ENCODE results near the gene GNL1.
"Not testable (repeated sequence)": the region's sequence is repeated elsewhere in the genome, so short reads cannot be mapped to it uniquely, and the experiment has no call there.

The GNL1 gene

DNA sequence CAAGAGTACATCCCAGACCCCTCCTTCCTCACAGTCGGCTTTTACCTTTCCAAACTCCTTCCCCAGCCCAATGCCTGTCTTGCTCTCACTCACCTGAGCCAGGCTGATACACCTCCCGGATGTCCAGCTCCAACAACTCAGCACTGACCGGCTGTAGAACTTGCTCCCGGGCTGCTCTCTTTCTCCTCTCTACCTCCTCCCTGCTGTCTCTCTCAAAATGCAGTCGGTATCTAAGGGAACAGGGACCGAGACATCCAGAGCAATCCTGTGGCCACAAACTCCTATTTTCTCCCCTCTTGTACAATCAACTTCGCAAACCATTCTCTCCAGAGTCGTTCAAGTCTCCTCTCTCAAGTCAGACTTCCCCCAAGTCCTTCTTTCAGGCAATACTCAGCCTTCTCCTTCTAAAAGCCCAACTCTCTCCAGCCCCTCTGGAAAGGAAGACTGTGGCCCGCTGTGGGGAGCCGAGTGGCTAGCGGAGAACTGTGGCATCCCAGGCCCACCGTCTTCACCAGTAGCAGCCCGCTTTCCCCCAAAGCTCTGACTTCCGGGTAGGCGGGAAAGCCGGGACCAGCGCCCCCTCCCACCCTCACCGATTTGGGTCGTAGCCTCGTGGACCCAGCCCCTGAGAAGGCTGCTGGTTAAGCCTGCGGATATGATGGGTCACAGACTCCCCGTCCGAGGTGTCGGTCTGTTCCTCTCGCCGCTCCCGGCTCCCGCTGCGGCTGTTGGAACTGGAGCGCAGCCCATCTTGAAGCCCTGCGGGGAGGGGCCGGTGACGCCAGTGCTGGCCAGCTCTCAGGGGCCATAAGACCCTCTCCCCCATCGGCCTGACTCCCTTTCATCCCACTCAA is 1.1 kb downstream of the GNL1 start:
- H3K4me3 Mint-ChIP-seq = peak overlapping the region; percentile 97
- H3K9me3 Mint-ChIP-seq = no peaks in the 10 kb centered on the region
- peaks cover 46% of the 10 kb centered on the region for H3K36me3 Mint-ChIP-seq
- peak overlapping the region; percentile 97 for H3K27ac Mint-ChIP-seq
- H3K4me1 Mint-ChIP-seq = peaks cover 39% of the 10 kb centered on the region
- no peaks in the 10 kb centered on the region for H3K27me3 Mint-ChIP-seq
- no peak for ATAC-seq

- Mint-ChIP-seq H3K4me3 (no peak overlapping the region), H3K27me3 (no peaks in the 10 kb centered on the region), H3K9me3 (no peaks in the 10 kb centered on the region), H3K36me3 (peaks cover 53% of the 10 kb centered on the region), H3K27ac (peak overlapping the region; percentile 97), H3K4me1 (peaks cover 36% of the 10 kb centered on the region)
- ATAC-seq = no peak
Measured at GRCh38 chr6:30554404-30554803, 1.9 kb downstream of the GNL1 start.

- Mint-ChIP-seq H3K4me1 (peaks cover 16% of the 10 kb centered on the region), H3K9me3 (no peaks in the 10 kb centered on the region), H3K4me3 (no peak overlapping the region), H3K36me3 (peaks cover 59% of the 10 kb centered on the region), H3K27ac (peak overlapping the region; percentile 27), H3K27me3 (no peaks in the 10 kb centered on the region)
- ATAC-seq = no peak
Measured at GRCh38 chr6:30548375-30548774, 7.9 kb downstream of the GNL1 start.

DNA sequence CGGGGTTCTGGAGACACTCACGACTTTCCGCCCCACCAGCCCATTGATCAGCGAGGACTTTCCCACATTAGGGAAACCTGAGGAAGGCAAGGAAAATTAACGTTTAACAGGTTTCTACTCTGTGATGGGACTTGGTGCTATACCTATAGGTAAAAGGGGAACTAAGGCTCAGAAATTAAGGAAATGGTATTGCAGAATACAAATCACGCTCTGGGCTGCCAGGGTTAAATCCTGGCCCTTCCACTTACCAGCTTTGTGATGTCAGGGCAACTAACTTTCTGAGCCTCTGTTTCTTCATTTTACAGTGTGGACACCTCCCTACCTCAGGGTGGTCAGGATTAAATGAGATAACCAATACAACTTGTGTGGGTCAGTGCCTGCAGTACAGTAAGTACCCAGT is 8.8 kb downstream of the GNL1 start:
- peaks cover 50% of the 10 kb centered on the region for H3K36me3 Mint-ChIP-seq
- ATAC-seq = no peak
- H3K4me3 Mint-ChIP-seq = no peak overlapping the region
- no peaks in the 10 kb centered on the region for H3K27me3 Mint-ChIP-seq
- no peaks in the 10 kb centered on the region for H3K9me3 Mint-ChIP-seq
- H3K4me1 Mint-ChIP-seq = peaks cover 20% of the 10 kb centered on the region
- H3K27ac Mint-ChIP-seq = no peak overlapping the region

- H3K36me3 Mint-ChIP-seq = peaks cover 23% of the 10 kb centered on the region
- no peaks in the 10 kb centered on the region for H3K9me3 Mint-ChIP-seq
- H3K4me1 Mint-ChIP-seq = peaks cover 30% of the 10 kb centered on the region
- ATAC-seq = peak; percentile 66
- no peak overlapping the region for H3K4me3 Mint-ChIP-seq
- no peaks in the 10 kb centered on the region for H3K27me3 Mint-ChIP-seq
- H3K27ac Mint-ChIP-seq = peak overlapping the region; percentile 44
Measured at GRCh38 chr6:30544666-30545272, 11.5 kb downstream of the GNL1 start.

DNA sequence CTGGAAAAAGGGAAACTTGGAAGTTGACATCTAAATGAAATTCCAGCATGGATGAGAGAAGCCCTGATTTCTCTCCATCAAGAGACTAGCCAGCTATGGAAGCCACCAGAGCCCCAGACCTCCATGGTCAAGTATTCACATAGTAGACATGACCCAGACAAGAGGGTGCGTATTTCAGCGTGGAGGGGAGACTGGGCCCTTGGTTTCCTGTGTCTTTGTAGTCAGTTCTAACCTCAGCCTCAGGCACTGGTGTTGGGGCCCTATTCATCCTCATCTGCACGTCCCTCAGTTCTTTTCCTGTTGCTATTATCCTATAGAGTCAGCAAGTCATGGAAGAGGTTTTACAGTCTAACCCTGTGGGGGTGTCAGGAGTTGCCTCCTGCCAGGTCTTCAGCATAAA is 12.5 kb downstream of the GNL1 start:
- H3K9me3 Mint-ChIP-seq = no peaks in the 10 kb centered on the region
- peak overlapping the region; percentile 44 for H3K27ac Mint-ChIP-seq
- H3K4me3 Mint-ChIP-seq = no peak overlapping the region
- ATAC-seq = no peak
- peaks cover 30% of the 10 kb centered on the region for H3K4me1 Mint-ChIP-seq
- peaks cover 14% of the 10 kb centered on the region for H3K36me3 Mint-ChIP-seq
- no peaks in the 10 kb centered on the region for H3K27me3 Mint-ChIP-seq

DNA sequence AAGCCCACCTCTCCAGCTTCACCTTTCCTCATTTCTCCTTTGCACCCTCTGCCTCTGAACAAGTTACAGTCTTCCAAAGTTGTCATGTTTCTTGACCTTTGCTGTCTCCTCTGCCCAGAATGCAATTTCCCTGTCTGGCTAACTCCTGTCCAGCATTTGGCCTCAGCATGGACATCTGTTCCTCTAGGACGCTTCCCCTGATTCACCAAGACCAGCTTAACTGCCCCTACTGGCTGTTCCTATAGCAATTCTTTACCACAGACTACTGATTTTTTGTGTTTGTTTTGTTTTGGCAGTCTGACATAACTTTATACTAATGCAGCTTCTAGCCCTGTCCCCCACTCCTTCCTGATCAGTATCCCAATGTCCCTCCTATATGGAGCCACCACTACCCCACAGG is 13.4 kb downstream of the GNL1 start:
- peaks cover 5% of the 10 kb centered on the region for H3K36me3 Mint-ChIP-seq
- no peaks in the 10 kb centered on the region for H3K9me3 Mint-ChIP-seq
- H3K4me3 Mint-ChIP-seq = peak overlapping the region; percentile 6
- ATAC-seq = no peak
- peak overlapping the region; percentile 59 for H3K27ac Mint-ChIP-seq
- no peaks in the 10 kb centered on the region for H3K27me3 Mint-ChIP-seq
- H3K4me1 Mint-ChIP-seq = peaks cover 30% of the 10 kb centered on the region

DNA sequence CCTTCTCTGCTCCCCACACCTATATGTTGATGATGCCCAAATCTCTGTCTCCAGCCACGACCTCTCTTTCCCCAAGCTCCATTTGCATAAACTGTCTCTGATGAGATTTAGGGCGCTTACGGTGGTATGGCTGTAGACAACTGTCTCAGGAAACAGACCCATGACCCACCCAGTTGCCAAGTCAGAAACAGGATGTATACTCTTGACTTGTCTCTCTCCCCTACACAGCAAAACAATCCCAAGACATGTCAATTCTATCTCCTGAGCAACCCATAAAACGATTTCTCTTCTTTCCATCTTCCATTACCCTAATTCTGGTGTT is 13.9 kb downstream of the GNL1 start:
- peaks cover 5% of the 10 kb centered on the region for H3K36me3 Mint-ChIP-seq
- no peaks in the 10 kb centered on the region for H3K9me3 Mint-ChIP-seq
- H3K27ac Mint-ChIP-seq = peak overlapping the region; percentile 59
- H3K27me3 Mint-ChIP-seq = no peaks in the 10 kb centered on the region
- H3K4me1 Mint-ChIP-seq = peaks cover 30% of the 10 kb centered on the region
- peak overlapping the region; percentile 85 for H3K4me3 Mint-ChIP-seq
- ATAC-seq = peak; percentile 77

DNA sequence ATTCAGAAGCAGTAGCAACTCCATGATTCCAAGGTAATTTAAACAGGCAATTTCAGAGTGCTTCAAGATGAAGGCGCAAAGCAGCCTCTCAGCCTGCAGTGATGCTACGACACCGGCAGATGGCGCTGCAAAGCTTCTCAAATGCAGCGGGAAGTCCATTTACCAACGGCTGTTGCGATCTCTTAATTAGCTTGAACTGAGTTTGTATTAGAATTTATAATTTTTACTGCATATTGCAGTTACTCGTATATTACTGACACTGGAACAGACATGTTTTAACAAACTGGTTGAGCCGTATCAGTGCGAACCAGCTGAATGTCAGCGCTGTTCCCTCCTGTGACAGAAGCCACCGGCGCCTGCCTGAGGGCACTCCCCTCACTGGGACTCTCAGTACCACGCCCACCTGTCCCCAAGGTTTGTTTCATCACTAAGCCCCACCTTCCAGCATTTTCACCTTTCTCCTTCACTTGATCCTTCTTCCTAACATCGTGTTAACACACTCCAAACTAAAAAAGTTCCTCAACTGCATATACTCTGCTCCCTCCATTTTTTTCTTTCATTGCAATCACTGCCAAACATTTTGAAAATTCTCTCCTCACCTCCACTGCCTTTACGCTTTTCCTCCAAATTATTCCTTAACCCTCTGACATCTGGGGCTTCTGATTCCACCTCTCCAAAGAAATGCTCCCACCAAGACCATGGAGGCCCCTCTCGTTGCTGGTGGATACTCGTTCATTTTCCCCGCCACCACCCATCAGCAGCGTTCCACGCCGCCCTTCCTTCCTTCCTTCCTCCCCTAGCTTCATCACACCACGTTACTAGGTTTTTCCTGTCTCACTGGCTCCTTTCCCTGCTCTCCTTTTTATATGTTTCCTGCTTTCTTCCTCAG is 14.5 kb downstream of the GNL1 start:
- no peaks in the 10 kb centered on the region for H3K9me3 Mint-ChIP-seq
- peak overlapping the region; percentile 59 for H3K27ac Mint-ChIP-seq
- peaks cover under 1% of the 10 kb centered on the region for H3K36me3 Mint-ChIP-seq
- no peaks in the 10 kb centered on the region for H3K27me3 Mint-ChIP-seq
- ATAC-seq = peak; percentile 92
- H3K4me1 Mint-ChIP-seq = peaks cover 30% of the 10 kb centered on the region
- peak overlapping the region; percentile 85 for H3K4me3 Mint-ChIP-seq

- H3K27ac Mint-ChIP-seq = no peak overlapping the region
- H3K4me3 Mint-ChIP-seq = no peak overlapping the region
- H3K9me3 Mint-ChIP-seq = no peaks in the 10 kb centered on the region
- peaks cover 25% of the 10 kb centered on the region for H3K4me1 Mint-ChIP-seq
- H3K27me3 Mint-ChIP-seq = no peaks in the 10 kb centered on the region
- no peaks in the 10 kb centered on the region for H3K36me3 Mint-ChIP-seq
- no peak for ATAC-seq
Measured at GRCh38 chr6:30537931-30538330, 18.4 kb downstream of the GNL1 start.

DNA sequence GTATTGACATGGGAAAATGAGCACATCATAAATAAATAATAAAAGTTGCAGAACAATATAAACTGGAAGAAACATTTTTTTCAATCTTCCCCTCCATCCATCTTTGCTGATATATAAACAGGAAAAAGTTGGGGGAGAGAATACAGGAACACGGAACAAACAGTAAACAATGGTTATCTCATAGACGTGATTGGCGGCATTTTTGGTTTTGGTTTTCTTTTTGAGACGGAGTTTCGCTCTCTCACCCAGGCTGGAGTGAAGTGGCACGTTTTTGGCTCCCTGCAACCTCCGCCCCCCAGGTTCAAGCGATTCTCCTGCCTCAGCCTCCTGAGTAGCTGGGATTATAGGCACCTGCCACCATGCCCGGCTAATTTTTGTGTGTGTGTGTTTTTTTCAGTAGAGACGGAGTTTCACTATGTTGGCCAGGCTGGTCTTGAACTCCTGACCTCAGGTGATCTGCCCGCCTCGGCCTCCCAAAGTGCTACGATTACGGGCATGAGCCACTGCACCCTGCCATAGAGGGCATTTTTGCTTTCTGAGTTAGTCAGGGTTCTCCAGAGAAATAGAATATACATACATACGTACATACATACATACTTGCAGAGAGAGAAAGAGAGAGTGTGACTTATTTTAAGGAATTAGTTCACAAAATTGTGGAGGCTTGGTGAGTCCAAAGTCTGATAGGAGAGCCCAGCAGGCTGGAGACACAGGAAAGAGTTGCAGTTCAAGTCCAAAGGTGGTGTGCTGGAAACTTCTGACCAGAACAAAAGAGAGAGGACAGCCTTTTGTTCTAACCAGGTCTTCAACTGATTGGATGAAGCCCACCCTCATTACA is 22.6 kb downstream of the GNL1 start:
- ATAC-seq = no peak
- no peaks in the 10 kb centered on the region for H3K9me3 Mint-ChIP-seq
- H3K36me3 Mint-ChIP-seq = no peaks in the 10 kb centered on the region
- H3K27ac Mint-ChIP-seq = peak overlapping the region; percentile 80
- no peaks in the 10 kb centered on the region for H3K27me3 Mint-ChIP-seq
- peak overlapping the region; percentile 58 for H3K4me3 Mint-ChIP-seq
- peaks cover 44% of the 10 kb centered on the region for H3K4me1 Mint-ChIP-seq

DNA sequence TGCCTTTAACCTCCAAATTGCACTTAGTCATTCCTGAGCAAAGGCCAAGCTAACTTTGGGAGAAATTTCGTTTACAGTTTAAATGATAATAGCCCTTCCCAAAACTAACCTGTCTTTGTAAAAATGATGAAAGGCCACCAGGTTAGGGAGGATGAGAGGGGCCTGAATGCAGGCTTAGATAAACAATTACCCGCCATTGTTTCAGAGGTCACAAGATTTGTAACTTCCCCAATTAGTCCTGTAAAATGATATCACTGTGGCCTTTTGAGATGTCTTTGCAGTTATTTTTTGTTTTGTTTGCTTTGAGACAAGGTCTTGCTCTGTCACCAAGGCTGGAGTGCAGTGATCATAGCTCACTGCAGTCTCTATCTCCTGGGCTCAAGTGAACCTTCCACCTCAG is 26.3 kb downstream of the GNL1 start:
- Mint-ChIP-seq H3K9me3 (no peaks in the 10 kb centered on the region), H3K4me3 (no peak overlapping the region), H3K27ac (peak overlapping the region; percentile 78), H3K27me3 (no peaks in the 10 kb centered on the region), H3K36me3 (peaks cover 2% of the 10 kb centered on the region), H3K4me1 (peaks cover 68% of the 10 kb centered on the region)
- no peak for ATAC-seq

DNA sequence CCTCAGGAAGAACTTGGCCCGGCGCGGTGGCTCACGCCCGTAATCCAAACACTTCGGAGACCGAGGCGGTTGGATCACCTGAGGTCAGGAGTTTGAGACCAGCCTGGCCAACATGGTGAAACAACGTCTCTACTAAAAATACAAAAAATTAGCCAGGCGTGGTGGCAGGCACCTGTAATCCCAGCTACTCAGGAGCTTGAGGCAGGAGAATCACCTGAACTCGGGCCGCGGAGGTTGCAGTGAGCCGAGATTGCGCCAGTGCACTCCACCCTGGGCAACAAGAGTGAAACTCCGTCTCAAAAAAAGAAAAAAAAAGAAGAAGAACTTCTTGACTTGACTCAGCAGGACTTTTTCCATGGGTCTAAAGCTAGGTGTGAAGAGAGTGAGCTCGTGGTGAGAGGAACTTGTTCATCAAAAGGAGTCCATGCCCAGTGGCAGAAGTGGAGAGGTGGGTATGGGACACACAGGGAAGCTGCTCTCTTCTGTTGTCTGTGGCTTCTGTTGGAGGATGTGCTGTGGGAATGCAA is 26.9 kb downstream of the GNL1 start:
- peak; percentile 89 for ATAC-seq

DNA sequence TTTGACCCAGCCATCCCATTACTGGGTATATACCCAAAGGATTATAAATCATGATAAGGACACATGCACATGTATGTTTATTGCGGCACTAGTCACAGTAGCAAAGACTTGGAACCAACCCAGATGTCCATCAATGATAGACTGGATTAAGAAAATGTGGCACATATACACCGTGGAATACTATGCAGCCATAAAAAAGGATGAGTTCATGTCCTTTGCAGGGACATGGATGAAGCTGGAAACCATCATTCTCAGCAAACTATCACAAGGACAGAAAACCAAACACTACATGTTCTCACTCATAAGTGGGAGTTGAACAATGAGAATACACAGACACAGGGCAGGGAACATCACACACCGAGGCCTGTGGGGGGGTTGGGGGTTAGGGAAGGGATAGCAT is 29.8 kb downstream of the GNL1 start:
- not testable (repeated sequence) for H3K4me3 Mint-ChIP-seq, H3K9me3 Mint-ChIP-seq, H3K36me3 Mint-ChIP-seq, H3K27me3 Mint-ChIP-seq, ATAC-seq
- H3K4me1 Mint-ChIP-seq = peaks cover 80% of the 10 kb centered on the region
- H3K27ac Mint-ChIP-seq = peak overlapping the region; percentile 78

More for the DNA sequence above, 26.9 kb downstream of the GNL1 start:
- not testable (repeated sequence) for H3K36me3 Mint-ChIP-seq, H3K27me3 Mint-ChIP-seq, H3K9me3 Mint-ChIP-seq
- peak overlapping the region; percentile 11 for H3K4me3 Mint-ChIP-seq
- H3K4me1 Mint-ChIP-seq = peaks cover 74% of the 10 kb centered on the region
- H3K27ac Mint-ChIP-seq = peak overlapping the region; percentile 78

Data from stimulated activated memory B cell treated with anti-CD40 and anti-IgM and Interleukin-4, amounts not matched to agents 10 μg/mL and 1 μg/mL and 100 μg/mL, for 72 hours (primary cell).